GM10847 (cell line): ENCODE measurements around the gene GLDC.

Experiments
- POLR2A ChIP-seq: IDR thresholded peaks from 2 replicates; pipeline ENCODE4 v1.6.1; 2011; ENCODE audit not compliant: insufficient read length; ENCODE audit errors: extremely low read depth

Gene GLDC

GRCh38 chr9:6640268-6641051 lies 5.1 kb downstream of the GLDC start:
- TF ChIP-seq POLR2A: no peak

GRCh38 chr9:6639622-6640021 lies 5.9 kb downstream of the GLDC start:
- no peak for TF ChIP-seq POLR2A

- no peak for TF ChIP-seq POLR2A
Measured at GRCh38 chr9:6634444-6634843, 11.1 kb downstream of the GLDC start.

- TF ChIP-seq POLR2A: no peak
Measured at GRCh38 chr9:6633378-6633777, 12.2 kb downstream of the GLDC start.

GRCh38 chr9:6632516-6633183 lies 12.9 kb downstream of the GLDC start:
- TF ChIP-seq POLR2A: no peak

GRCh38 chr9:6631207-6631512 lies 14.4 kb downstream of the GLDC start:
- no peak for TF ChIP-seq POLR2A

GRCh38 chr9:6630502-6631206 lies 14.9 kb downstream of the GLDC start:
- TF ChIP-seq POLR2A: no peak

GRCh38 chr9:6628704-6629103 lies 16.8 kb downstream of the GLDC start:
- no peak for TF ChIP-seq POLR2A

GRCh38 chr9:6625363-6625762 lies 20.2 kb downstream of the GLDC start:
- no peak for TF ChIP-seq POLR2A

GRCh38 chr9:6620796-6621195 lies 24.7 kb downstream of the GLDC start:
- TF ChIP-seq POLR2A: no peak

- no peak for TF ChIP-seq POLR2A
Measured at GRCh38 chr9:6620353-6620752, 25.2 kb downstream of the GLDC start.

- no peak for TF ChIP-seq POLR2A
Measured at GRCh38 chr9:6619909-6620308, 25.6 kb downstream of the GLDC start.

GRCh38 chr9:6616951-6617602 lies 28.5 kb downstream of the GLDC start:
- TF ChIP-seq POLR2A: no peak

GRCh38 chr9:6614489-6614888 lies 31.0 kb downstream of the GLDC start:
- TF ChIP-seq POLR2A: no peak

GRCh38 chr9:6611865-6612264 lies 33.7 kb downstream of the GLDC start:
- no peak for TF ChIP-seq POLR2A

GRCh38 chr9:6610073-6610472 lies 35.5 kb downstream of the GLDC start:
- TF ChIP-seq POLR2A: no peak
